Activated CD4-positive, alpha-beta T cell treated with anti-CD3 and anti-CD28 coated beads, Interleukin-2, amount 50 U/mL, for 24 hours (primary cell): ENCODE results near the gene SMURF1.
A peak's percentile ranks its signal among the peaks of the same experiment; 100 is the strongest.
"Not testable (repeated sequence)": the region's sequence is repeated elsewhere in the genome, so short reads cannot be mapped to it uniquely, and the experiment has no call there.

Experiments
- DNase-seq, 2 donors: peaks; one replicate each; pipeline ENCODE4 v3.0.0-alpha.2; 2020; ENCODE audit warnings: low read depth in 1 of 2, low spot score in 1 of 2

Gene SMURF1

DNA sequence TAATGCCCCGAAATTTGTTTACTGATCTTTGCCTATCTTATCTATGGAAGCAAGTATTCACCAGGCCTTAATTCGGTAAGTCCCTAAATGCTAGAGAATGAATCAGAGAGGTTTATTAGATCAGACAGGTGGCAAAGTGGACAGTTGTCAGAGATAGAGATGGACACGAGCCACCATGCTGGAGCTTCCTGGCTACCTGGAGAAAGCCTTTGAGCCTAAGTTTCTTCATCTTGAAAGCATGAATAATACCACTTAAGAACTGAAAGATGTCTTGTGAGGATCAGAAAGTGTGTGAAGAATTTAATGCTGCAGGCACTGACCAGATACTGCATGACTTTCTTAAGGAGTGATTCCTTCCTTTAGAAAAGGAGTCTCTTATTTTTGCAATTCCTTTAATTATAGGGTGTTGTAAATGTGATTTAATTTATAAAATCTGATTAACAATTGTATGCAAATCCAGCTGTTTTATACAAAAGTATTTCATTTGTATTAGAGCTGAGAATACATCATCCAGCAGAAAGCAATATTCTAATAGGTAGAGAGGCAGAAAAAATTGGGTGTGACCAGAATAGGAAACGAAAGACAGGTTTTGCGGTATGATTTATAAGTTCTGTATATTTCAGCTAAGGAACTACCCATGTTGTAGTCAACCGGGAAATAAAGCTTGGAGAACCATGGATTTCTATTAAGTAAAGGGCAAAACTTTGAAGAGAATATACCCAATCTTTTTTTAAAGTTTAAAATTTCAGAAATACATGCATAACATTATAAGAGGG lies 82.7 kb downstream of the SMURF1 start:
- DNase-seq, result no peak

DNA sequence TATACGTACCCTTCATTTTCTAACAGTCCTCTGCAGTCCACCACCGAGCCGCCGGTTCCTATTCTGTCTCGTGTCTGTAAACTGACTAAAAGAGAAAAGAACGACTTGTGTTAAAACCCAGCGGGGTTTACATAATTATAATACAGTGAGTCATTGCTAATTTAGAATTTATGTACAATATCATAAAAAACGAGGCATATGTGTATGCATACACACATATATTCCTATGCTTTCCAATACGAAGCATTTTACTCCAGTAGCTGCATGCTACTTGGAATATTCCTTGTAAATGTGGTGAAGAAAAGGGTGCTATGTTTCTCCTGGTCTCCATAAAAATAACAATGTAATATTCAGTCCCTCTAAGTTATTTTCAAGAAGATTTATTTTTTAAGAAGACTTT lies 89.1 kb downstream of the SMURF1 start:
- DNase-seq, result no peak

DNA sequence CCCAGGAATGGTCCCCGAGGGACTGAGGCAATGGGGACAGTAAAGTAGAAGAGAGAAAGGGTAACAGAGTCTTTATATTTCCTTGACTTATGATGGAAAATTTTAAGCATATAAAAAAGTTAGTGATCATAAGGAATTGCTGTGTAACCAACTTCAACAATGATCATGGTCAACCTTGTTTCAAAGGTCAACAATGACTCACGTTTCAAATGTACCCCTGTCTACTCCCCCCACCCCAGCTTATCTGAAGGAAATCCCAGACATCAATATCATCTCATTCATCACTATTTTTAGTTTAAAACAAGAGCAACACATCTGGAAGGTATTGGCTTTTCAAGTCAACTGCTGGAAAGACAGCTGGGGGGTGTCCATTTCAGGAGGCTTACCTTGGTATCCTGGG lies 92.9 kb downstream of the SMURF1 start:
- DNase-seq, result no peak

DNA sequence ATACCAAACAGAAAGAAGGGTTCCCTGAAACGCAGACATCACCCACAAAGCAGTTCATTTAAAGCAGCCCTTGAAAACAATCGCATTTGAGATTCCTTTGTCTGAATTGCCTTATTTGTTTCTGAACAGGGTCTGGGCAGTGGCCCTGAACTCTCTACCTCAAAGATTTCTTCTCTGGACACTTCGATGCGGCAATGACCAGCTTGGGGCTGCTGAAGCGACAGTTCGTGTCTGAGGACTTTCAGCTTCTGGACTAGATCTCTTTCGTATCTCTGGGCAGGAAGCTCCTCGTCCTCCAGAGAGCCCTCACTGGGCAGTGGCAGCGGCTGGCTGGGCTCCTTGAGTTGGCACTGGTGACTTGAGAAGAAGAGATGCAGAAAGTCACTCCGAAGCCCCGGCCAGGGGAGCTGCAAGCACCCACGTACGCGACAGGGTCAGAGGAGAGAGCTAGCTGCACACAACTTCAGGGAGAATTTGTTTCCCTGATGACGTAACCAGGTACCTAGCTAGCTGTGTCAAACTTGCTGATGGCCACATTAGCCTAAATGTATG lies 96.3 kb downstream of the SMURF1 start:
- DNase-seq, result no peak

DNA sequence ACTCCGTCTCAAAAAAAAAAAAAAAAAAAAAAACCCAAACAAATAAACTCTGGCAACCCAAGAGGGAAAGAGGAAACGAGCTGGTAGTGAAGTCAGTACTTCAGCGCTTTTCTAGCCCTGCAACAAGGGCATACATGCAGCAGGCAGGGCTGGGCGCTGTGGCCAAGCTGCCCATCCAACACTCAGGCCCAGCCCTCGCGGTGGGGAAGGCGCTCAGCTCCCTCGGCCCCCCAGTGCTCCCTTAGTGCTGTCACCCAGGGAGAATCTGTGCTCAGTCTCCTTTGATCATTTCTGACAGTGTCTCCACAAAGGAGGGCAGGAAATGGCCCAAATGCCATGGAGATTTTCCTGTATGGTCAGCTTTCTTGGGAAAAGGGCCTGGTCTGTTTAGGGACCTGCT lies 97.2 kb downstream of the SMURF1 start:
- no peak for DNase-seq

DNA sequence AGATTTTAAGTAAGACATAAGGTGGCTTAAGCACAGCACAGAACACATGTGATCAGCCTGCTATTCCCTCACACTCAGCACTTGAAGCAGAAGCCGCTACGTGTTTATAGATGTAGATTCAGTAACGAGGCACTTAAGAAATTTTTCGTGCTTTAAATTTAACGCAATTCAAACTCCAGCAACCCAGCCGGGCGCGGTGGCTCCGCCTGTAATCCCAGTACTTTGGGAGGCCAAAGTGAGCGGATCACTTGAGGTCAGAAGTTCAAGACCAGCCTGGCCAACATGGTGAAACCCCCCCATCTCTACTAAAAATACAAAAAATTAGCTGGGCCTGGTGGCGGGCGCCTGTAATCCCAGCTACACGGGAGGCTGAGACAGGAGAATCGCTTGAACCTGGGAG lies 97.6 kb downstream of the SMURF1 start:
- not testable (repeated sequence) for DNase-seq

DNA sequence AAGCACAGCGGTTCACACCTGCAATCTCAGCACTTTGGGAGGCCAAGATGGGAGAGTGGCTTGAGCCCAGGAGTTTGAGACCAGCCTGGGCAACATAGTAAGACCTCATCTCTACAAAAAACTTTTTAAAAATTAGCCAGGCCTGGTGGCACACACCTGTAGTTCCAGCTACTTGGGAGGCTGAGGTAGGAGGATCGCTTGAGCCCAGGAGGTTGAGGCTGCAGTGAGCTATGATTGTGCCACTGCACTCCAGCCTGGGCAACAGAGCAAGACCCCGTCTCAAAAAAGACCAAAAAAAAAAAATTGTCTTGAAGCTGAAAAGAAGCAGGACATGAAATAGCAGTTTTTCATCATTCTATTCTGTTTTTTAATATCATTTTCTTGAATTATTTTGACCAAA lies 99.0 kb downstream of the SMURF1 start:
- DNase-seq, result not testable (repeated sequence)

DNA sequence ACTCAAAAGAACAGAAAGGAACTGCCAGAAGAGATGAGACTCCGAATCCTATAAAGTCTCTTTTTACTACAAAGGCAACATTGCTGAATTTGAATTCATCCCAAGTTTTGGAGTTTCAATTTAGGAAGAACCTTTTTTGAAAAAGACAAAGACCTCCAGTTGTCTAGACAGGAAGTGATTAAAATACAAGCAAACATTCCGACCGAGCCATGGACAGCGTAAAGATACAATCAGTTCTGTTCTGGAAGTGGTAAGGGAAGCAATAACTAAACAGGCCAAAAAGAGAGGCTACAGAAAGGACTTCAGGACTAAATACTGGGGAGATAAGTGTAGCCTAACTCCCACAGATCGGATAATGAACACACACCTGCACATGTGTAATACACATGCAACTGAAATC lies 101.0 kb downstream of the SMURF1 start:
- DNase-seq, result no peak

DNA sequence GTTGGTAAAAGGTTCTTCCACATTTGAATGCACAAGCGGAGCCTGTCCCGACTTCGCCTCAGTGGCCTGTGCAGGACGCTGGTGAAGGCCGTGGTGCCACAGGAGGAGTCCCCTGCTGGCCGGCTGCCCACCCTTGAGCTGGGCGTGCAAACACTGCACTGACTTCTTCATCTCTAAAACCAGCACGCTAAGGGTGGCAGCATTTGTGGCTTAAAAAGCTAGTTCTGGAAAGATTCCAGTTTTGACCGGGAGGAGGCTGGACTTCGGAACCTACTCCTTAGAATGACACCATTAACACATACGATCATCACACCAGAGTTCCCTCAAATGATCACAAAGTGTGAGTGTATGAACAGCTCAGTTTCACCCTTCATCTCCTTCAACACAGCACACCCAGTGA lies 102.4 kb downstream of the SMURF1 start:
- no peak for DNase-seq

DNA sequence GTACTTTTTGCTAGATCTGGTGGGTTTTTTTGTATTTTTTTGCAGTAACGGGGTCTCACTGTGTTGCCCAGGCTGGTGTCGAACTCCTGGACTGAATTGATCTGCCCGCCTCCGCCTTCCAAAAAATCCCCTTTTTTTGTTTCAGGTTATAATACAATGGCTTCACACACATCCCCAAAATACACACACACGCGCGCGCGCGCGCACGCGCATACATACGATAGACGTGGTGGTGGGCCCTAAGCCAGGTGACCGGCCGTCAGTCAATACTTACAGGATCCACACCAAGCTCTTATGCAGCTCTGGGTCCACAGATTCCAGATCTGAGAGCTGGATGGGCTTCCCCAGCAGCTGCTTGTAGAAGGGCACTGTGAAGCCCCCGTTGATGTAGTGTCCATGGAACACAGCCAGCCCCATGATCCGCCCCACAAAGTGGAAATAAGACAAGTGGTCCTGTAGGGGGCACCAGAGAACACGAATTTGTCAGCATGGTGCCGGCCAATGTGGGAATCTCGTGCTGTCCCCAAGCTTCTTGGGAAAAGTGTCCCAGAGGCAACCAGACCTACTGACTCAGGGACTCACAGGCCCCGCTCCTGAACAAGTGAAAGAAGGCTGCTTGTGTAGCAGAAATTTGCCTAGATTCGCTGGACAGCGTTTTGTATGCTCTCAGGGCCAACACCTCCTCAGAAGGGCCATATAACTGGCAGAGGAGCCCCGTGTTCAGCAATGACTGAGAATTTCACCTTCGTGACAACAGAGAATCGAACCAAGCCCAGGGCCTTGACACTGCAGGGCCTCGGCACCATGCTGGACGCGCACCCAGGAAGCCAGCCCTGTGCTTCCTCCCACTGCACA lies 103.6 kb downstream of the SMURF1 start:
- peak; percentile 23 to 54 for DNase-seq

DNA sequence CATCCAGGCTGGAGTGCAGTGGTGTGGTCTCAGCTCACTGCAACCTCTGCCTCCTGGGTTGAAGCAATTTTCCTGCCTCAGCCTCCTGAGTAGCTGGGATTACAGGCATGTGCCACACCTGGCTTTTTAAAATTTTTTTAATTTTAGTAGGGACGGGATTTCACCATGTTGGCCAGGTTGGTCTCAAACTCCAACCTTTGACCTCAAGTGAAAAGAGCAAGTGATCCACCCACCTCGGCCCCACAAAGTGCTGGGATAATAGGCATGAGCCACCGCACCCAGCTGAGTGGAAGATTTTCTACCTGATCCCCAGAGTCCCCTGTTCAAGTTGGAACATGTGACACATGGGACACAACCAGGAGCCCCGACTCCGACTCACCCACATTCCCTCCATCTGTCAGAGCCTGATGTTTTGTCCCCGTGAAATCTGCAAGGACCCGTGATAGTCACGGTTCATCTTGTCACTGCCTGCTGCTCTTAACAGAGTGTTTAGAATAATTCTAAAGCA lies 104.5 kb downstream of the SMURF1 start:
- DNase-seq, result no peak

DNA sequence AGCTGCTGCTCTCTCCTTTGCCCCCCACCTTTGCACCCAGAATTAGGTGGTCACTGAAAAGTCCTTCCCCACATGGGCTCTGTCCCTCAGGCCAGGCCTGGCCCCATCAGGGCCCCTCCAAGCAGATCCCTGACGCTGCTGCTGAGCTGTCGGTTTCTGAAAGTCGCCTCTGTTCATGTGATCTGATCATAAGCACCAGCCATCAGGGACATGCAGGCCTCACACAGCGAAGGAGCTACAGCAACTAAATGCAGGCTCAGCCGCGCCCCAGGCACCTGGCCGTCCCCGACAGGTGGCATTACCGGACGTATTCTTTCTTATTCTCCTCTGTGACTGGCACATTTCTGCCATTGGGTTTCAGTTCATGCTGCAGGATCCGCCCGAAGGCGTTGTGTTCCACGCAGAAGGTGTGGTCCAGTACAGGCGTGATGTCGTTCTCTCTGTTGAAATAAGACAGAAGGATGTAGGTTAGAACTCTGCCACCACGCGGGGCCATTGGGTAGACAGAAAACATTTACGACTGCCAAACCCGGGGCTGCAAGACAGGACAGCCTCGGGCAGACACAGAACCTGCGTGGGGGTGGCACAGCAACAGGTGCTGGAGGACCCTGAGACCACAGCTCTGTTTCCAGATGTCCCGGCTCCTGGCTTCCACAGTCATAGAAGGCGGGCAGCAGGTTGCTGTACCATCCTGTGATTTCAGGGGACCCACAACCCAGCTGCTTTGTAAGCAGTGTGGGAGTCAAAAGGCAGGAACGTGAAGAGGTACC lies 105.6 kb downstream of the SMURF1 start:
- DNase-seq, result no peak

DNA sequence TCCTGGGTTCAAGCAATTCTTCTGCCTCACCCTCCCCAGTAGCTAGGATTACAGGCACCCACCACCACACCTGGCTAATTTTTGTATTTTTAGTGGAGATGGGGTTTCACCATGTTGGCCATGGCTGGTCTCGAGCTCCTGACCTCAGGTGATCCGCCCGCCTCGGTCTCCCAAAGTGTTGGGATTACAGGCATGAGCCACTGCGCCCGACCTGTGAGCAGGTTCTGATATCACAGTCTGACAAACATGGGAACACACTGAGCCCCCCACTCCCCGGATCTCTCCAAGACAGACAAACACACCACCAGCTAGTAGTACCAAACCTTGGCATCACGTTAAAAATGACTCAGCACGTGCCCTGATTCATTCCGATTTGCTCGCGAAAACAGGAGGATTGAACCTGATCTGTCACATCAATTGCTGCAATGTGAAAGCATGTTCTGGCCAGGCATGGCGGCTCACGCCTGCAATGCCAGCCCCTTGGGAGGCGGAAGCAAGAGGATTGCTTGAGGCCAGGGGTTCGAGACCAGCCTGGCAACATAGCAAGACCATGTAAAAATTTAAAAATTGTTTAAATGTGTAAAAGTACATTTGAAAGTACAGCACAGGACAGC lies 106.5 kb downstream of the SMURF1 start:
- DNase-seq, result no peak

DNA sequence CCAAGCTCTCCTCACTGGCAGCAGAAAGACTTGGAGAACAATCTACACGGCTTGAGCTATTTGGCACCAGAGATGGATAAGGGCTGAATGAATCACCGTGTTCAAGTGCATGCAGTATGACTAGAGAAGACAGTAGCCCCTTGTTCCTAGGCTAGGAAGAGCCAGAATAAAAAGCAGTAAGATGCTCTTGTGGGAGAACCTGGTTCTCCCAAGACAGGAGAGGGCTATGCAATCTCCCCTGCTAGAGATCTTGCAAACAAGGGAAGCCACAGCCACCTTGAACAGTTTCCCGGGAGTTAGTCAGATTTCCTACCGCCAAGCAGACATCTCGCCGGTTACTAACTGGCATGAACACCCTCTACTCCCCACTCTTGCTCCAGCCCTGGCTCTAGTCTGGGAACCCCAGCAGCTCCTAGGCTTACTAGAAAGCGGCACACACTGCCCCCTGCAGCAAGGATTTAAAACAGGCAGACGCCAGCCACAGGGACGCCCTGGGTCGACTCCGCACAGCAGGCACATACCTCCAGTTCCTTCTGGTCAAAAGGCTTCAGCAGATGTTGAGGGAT lies 107.3 kb downstream of the SMURF1 start:
- DNase-seq, result no peak

DNA sequence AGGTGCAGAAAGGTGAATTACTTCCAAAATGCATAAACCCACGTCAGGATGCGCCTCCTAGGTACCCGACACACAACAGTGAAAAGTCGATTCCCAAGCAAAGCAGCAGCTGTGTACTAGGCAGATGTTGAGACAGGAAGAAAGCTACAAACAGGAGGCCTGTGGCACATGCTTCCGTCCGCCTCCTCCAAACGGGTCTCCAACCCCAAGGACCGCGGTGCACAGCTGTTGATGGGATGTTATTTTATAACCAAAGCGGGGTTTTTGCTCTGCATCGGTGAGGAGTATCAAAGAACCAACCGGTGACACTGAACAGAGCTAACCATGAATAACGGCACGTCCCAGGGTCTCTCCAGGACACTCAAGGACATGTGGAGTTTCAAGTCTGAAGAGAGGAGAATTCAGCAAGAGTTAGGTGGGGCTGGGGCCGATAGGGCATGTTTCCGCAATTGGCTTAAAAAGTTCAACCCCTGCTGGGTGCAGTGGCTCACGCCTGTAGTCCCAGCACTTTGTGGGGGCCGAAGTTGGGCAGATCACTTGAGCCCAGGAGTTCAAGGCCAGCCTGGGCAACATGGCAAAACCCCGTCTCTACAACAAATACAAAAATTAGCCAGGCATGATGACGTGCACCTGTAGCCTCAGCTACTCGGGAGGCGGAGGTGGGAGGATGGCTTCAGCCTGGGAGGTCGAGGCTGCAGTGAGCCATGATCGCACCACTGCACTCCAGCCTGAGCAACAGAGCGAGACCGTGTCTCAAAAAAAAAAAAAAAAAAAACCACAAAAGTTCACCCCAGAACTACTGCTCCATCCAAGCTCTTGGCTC lies 108.0 kb downstream of the SMURF1 start:
- no peak for DNase-seq

DNA sequence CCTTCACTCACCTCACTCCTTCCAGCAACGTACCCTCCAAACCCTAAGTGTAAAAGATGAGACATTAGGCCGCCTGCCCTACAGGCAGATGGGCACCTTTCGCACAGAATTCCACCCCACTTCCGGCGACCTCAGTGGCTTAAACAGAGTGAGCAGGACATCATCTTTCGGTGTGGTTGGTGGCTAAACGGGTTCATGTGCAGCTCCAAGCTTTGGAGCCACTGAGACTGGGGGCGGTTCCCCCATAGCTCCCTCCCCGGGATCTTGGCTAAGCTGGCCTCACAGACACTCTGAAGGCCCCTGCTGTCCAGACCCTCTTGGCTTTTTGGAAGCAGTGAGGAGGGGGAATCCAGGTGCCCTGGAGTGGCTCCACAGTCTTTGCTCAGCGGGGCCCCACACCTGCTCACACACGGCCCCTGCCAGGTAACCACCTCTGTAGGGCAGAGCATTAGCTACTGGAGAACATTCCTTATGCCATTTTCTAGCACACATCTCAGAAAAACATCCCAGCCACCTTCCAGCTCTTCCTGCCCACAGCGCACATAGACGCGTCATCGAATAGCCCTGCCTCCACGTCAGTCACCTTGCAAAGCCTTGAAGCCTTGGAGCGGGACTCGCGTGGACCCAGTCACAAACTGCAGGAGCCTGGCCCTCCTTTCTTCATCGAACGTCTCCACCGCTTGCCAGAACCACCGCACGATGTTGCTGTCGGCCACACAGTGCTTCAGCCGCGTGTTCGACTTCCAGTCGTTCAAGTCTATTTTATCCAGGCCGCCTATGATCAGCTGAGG lies 108.8 kb downstream of the SMURF1 start:
- DNase-seq, result no peak

DNA sequence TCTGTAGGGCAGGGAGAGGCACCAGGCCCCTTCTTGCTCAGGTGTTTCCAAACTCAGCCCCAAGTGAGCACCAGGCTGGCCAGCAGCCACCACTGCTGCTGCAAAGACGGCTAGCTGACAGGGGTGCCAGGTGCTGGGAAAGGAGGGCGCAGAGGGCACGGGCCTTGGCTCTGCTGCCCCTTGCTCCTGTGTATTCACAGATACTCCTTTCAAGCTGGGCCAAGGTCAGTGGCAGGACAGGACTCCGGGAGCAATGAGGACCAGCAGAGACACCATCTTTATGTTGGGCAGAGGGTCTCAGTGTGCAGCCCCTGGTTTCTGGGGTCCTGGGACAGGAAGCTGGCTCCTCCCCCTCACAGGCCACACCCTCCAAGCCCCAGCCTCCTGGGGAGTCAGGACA lies 110.1 kb downstream of the SMURF1 start:
- DNase-seq, result no peak

DNA sequence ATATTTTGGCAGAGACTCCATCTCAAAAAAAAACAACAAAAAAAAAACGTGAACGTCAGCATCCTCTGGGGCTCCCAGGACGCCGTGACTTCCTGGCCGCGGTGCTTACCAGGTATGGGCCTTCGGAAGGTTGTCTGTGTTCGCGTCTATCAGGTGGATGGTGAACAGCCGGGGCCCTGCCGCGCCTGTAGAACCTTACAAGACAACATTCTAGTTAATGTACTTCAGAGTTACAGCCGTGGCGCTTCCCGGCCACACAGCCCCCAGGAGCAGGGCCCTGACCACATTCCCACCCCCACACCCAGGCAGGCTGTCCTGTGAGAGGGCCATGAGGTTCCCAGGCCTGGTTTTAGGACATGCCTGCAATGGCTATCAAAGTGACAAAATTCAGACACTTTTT lies 111.0 kb downstream of the SMURF1 start:
- DNase-seq, result no peak

DNA sequence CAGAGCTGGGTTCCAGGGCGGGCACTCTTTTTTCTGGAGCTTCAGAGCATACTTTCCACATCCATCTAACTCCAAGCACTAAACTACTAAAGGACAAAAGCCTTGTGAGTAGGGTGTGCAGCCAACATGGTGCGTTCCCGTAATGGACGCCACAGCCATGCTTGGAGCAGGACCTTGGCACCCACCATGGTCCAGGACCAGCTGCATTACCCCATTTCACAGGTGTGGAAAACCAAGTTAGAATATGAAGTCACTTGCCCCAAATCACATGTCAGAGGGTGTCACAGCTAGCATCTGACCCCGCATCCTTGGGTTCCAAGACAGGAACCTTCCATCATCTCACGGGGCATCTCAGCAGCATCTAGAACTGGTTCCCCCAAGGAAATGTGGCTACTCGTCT lies 112.4 kb downstream of the SMURF1 start:
- DNase-seq, result no peak
